Neural crest cell (in vitro differentiated cells): ENCODE results near the gene ZNF609. TPM values are rescaled to one million over a fixed set of nuclear protein-coding genes. Genes with fewer than 3 reads are reported as not detected.
"Not testable (repeated sequence)": the region's sequence is repeated elsewhere in the genome, so short reads cannot be mapped to it uniquely, and the experiment has no call there.

Experiments
- DNase-seq: peaks from one replicate; pipeline ENCODE4 v3.0.0; 2021; ENCODE audit warnings: low read depth, mixed read lengths, low spot score
- H3K27ac Mint-ChIP-seq: one replicate; pipeline ENCODE4 v1.8.0; 2021; ENCODE audit warnings: mild to moderate bottlenecking, mixed read lengths; ENCODE audit not compliant: unreplicated experiment
- H3K27me3 Mint-ChIP-seq: 2 replicates; pipeline ENCODE4 v1.8.0; 2021; ENCODE audit warnings: low read depth, mild to moderate bottlenecking, mixed read lengths
- H3K36me3 Mint-ChIP-seq: 2 replicates; pipeline ENCODE4 v1.8.0; 2021; ENCODE audit warnings: low read depth, mild to moderate bottlenecking, mixed read lengths
- H3K4me1 Mint-ChIP-seq: 2 replicates; pipeline ENCODE4 v1.8.0; 2021; ENCODE audit warnings: mixed read lengths
- H3K4me3 Mint-ChIP-seq: one replicate; pipeline ENCODE4 v1.8.0; 2021; ENCODE audit warnings: mild to moderate bottlenecking, mixed read lengths
- H3K9me3 Mint-ChIP-seq: 2 replicates; pipeline ENCODE4 v1.8.0; 2021; ENCODE audit warnings: mixed read lengths
- total RNA-seq: library from RNA; stranded (reverse); gene quantifications from 2 replicates; pipeline ENCODE4 v1.2.1, GENCODE V29; 2021
- TF ChIP-seq, protein P1 (sequence below): fragments of 200-600 bp; sonication (generic); conservative IDR thresholded peaks from 2 replicates; pipeline ENCODE4 v1.5.0; 2021; ENCODE audit warnings: antibody characterized with exemption, mild to moderate bottlenecking

ZNF609 gene
- total RNA-seq, 1 donor from 2014 or later, result 43.0 TPM

DNA sequence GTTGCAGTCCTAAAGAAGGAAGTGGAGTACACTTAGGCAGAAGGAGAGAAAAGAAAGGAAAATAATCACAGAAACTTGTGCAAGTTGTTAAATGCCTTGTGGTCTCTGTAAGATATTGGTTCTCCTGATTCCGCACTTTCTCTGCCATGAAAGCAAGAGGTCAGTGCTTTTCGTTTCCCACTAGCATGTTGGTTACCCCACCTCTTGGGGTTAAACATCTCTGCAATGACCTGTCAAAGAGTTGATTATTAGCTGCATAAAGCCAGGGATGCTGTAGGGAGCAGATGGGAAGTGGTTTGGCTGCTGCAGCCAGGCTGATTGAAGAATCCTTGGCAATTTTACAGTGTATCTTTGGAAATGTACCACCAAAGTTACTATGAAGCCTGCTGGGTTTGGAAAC is 33.3 kb downstream of the ZNF609 start:
- H3K4me3 Mint-ChIP-seq, result no peak overlapping the region
- no peaks in the 10 kb centered on the region for H3K36me3 Mint-ChIP-seq
- H3K27me3 Mint-ChIP-seq, result no peaks in the 10 kb centered on the region
- no peaks in the 10 kb centered on the region for H3K4me1 Mint-ChIP-seq
- TF ChIP-seq, protein P1, sequence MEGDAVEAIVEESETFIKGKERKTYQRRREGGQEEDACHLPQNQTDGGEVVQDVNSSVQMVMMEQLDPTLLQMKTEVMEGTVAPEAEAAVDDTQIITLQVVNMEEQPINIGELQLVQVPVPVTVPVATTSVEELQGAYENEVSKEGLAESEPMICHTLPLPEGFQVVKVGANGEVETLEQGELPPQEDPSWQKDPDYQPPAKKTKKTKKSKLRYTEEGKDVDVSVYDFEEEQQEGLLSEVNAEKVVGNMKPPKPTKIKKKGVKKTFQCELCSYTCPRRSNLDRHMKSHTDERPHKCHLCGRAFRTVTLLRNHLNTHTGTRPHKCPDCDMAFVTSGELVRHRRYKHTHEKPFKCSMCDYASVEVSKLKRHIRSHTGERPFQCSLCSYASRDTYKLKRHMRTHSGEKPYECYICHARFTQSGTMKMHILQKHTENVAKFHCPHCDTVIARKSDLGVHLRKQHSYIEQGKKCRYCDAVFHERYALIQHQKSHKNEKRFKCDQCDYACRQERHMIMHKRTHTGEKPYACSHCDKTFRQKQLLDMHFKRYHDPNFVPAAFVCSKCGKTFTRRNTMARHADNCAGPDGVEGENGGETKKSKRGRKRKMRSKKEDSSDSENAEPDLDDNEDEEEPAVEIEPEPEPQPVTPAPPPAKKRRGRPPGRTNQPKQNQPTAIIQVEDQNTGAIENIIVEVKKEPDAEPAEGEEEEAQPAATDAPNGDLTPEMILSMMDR, result no peak
- no peak for DNase-seq
- H3K27ac Mint-ChIP-seq, result no peak overlapping the region
- H3K9me3 Mint-ChIP-seq, result no peaks in the 10 kb centered on the region

DNA sequence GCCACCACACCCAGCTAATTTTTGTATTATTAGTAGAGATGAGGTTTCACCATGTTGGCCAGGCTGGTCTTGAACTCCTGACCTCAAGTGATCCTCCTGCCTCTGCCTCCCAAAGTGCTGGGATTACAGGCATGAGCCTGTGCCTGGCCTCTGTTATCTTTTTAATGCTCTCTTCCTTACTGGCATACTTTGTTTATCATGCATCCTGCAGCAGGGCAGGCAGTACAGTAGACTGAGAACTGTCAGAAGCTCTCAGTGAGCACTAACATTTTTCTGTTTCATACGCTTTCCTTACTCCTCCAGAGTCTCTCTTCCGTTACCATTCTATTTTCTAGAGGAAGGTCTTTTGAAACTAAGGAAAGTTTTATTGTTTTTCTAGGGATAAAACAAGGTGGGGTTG is 35.6 kb downstream of the ZNF609 start:
- H3K36me3 Mint-ChIP-seq, H3K27ac Mint-ChIP-seq, H3K9me3 Mint-ChIP-seq, H3K27me3 Mint-ChIP-seq, DNase-seq, H3K4me3 Mint-ChIP-seq, H3K4me1 Mint-ChIP-seq: not testable (repeated sequence)

DNA sequence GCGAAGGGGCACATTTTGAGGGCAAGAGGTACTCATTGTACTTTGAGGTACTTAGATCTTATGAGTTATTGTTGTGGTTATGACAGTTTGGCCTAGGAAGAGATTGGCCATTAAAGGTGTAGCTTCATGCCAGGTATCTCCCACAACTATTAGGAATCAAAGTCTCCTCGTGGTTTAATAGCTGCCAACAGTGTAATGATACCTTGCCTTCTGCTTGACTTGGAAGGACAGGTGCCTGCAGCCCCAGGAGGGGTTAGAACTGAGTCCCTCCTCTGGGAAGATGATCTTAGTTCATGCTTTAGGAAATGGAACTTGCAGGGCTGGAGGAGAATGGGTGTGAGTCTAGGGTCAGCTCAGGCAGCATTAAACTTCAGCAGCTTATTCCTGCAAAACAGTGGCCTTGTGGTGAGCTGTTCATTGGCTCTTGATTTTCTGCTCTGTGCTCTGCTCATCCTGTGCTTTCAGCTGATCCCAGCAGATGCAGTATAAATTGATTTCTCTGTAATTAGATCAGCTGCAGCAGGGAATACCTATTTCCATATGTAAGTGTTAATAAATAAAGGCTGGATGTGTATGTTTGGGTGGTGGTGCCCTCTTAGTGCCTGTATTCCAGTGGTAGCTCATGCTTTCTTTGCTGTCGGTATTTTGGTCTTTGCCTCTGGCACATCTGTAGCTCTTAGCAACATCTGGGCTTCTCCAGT is 40.5 kb downstream of the ZNF609 start:
- H3K27me3 Mint-ChIP-seq, result no peaks in the 10 kb centered on the region
- peaks cover 6% of the 10 kb centered on the region for H3K36me3 Mint-ChIP-seq
- peaks cover 21% of the 10 kb centered on the region for H3K4me1 Mint-ChIP-seq
- no peaks in the 10 kb centered on the region for H3K9me3 Mint-ChIP-seq
- DNase-seq, result no peak
- H3K4me3 Mint-ChIP-seq, result no peak overlapping the region
- TF ChIP-seq, protein P1, result no peak
- no peak overlapping the region for H3K27ac Mint-ChIP-seq

DNA sequence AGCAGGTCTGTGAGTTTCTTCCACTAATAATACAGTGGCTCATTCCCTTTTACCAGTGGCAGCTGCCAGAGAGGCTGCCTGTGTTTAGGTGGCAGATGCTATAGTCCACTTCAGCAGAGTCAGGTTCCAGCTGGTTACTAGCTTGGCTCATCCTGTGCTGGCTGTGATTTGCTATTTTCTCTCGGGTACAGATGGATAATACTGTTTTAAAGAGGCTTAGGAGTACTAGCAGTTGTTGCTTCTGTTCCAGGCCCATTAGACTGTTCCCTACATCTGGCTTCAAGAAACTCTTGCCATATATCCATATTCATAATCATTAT is 41.0 kb downstream of the ZNF609 start:
- H3K4me1 Mint-ChIP-seq, result peaks cover 21% of the 10 kb centered on the region
- no peak overlapping the region for H3K4me3 Mint-ChIP-seq
- no peak overlapping the region for H3K27ac Mint-ChIP-seq
- peaks cover 6% of the 10 kb centered on the region for H3K36me3 Mint-ChIP-seq
- no peak for DNase-seq
- H3K9me3 Mint-ChIP-seq, result no peaks in the 10 kb centered on the region
- TF ChIP-seq, protein P1, result no peak
- no peaks in the 10 kb centered on the region for H3K27me3 Mint-ChIP-seq

DNA sequence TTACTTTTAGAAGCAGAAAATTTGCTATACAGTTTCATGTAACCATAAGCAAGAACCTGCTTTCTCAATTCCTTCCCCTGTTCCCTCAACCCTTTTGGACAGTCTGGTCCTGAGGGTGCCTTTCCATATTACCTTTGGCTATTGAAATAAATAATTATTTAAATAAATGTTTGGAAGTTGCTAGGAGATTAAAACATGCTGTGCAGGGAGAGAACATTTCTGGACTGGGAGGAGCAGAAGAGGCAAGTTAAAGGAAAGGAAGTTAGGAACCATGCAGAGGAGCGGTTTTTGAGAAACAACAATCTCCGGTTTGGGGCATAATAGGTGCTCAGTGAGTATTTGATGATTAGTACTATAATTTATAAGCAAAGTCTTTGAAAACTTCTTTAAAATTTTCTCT is 41.8 kb downstream of the ZNF609 start:
- peaks cover 6% of the 10 kb centered on the region for H3K36me3 Mint-ChIP-seq
- DNase-seq, result no peak
- TF ChIP-seq, protein P1, result no peak
- H3K4me3 Mint-ChIP-seq, result no peak overlapping the region
- H3K27me3 Mint-ChIP-seq, result no peaks in the 10 kb centered on the region
- H3K9me3 Mint-ChIP-seq, result no peaks in the 10 kb centered on the region
- peaks cover 27% of the 10 kb centered on the region for H3K4me1 Mint-ChIP-seq
- no peak overlapping the region for H3K27ac Mint-ChIP-seq

DNA sequence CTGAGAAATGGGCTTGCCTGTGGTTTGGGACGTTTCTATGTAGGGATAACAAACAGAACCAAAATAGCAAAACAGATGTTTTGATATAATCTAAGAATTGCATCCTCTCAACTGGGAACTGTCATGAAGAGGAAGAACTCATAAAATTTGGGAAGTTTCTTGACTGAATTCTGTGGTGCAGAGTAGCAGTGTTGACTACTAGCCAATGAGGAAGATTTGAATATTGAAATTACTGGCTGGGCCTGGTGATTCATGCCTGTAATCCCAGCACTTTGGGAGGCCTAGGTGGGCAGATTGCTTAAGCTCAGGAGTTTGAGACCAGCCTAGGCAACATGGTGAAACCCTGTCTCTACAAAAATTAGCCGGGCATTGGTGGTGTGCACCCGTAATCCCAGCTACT is 42.2 kb downstream of the ZNF609 start:
- Mint-ChIP-seq H3K27ac (no peak overlapping the region), H3K4me1 (peaks cover 31% of the 10 kb centered on the region), H3K27me3 (no peaks in the 10 kb centered on the region), H3K36me3 (peaks cover 6% of the 10 kb centered on the region), H3K9me3 (no peaks in the 10 kb centered on the region), H3K4me3 (no peak overlapping the region)
- no peak for DNase-seq
- TF ChIP-seq, protein P1, result no peak
